ENCODE data around the gene GHDC. TPM values are rescaled to one million over a fixed set of nuclear protein-coding genes. Genes with fewer than 3 reads are reported as not detected.
A peak's percentile ranks its signal among the peaks of the same experiment; 100 is the strongest.
"Not testable (repeated sequence)": the region's sequence is repeated elsewhere in the genome, so short reads cannot be mapped to it uniquely, and the experiment has no call there.

Gene GHDC
- total and polyA plus RNA-seq, 2 donors (not counting 3 experiments of a cell fraction or from before 2014, with no cell fraction given) = 9.8 to 11.2 TPM

DNA sequence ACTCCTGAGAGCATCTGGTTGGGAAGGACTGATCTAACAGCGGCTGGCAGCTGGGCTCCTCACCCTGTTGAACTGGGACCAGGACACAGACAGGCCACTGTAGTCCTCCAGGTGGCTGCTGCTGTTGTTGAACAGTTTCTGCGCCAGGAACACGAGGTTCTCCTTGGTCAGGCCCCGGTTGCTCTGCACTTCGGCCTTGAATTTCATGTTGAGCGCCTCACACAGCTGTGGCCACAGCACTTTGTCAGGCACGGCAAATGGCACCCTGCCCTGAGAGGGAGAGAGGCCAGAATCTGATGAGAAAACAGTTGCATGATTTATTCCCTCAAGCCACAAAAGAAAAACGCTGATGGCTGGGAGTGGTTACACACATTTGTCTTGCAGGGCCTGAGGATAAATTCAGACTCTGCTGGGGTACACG is 17.6 kb upstream of the GHDC start:
- H3K4me3 ChIP-seq (replicated peaks in 1 of 3; ENCODE audit: insufficient read depth in 1 of 3, low read depth in 1 of 3, low read length in 3 of 3); H3K9me3 ChIP-seq (replicated peaks; ENCODE audit: control insufficient read depth, insufficient read depth, low read length); H4K20me1 ChIP-seq (replicated peaks; ENCODE audit: control insufficient read depth, extremely low read depth, insufficient read depth, low read length); H3K27me3 ChIP-seq (ENCODE audit: control insufficient read depth in 2 of 2, insufficient read depth in 2 of 2, low read length in 2 of 2); H3K9ac ChIP-seq (replicated peaks; ENCODE audit: extremely low read depth, insufficient read depth, low read length); H3K4me2 ChIP-seq (ENCODE audit: insufficient read depth, low read length); intact Hi-C loops (cut with micrococcal nuclease); DNase-seq (ENCODE audit: low read depth, low spot score); H3K27ac ChIP-seq (ENCODE audit: insufficient read depth, low read depth, low read length); H3K79me2 ChIP-seq (ENCODE audit: control insufficient read depth, insufficient read depth, low read length); H3K4me1 ChIP-seq (ENCODE audit: control insufficient read depth, extremely low read depth, insufficient read depth, low read length); H3K9me1 ChIP-seq (replicated peaks; ENCODE audit: control insufficient read depth, extremely low read depth, insufficient read depth, low read length); dilution Hi-C loops (cut with MboI; ENCODE audit: extremely low pct_ligation_motif_present, low sequenced_read_pairs); POLR2A ChIA-PET; BruUV-seq (replicated peaks); H2AFZ ChIP-seq (ENCODE audit: low read depth, low read length): not testable (repeated sequence)
- peak; percentile 33 for FAIRE-seq
- CTCF ChIA-PET = interaction anchor here (3.3 kb wide), 1 partner anchor 10 kb away, joined by 18 read pairs; no protein-coding TSS in a partner anchor
- H3K36me3 ChIP-seq (ENCODE audit: control insufficient read depth in 2 of 2, extremely low read depth in 1 of 2, insufficient read depth in 2 of 2, low read length in 2 of 2) = peaks cover 10 to 16% of the 10 kb centered on the region in 2 experiments

DNA sequence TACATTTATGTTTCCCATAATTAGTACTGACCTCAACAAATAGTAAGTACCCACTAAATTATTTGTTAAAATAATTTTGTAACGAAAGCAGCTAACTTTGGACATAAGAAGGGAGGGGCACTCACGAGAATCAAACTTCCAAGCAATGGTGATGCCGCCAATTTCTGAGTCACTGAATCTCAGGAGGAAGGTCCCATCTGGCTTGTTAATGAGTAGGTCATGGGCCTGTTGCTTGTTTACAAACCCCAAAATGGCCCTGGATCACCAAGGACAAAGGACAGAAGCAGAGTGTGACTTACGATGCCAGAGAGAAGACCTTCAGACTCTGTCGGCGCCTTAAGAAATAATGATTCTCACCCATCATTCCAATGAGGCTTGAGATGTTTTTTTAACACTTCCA is 15.8 kb upstream of the GHDC start:
- TF ChIP-seq, protein P1, sequence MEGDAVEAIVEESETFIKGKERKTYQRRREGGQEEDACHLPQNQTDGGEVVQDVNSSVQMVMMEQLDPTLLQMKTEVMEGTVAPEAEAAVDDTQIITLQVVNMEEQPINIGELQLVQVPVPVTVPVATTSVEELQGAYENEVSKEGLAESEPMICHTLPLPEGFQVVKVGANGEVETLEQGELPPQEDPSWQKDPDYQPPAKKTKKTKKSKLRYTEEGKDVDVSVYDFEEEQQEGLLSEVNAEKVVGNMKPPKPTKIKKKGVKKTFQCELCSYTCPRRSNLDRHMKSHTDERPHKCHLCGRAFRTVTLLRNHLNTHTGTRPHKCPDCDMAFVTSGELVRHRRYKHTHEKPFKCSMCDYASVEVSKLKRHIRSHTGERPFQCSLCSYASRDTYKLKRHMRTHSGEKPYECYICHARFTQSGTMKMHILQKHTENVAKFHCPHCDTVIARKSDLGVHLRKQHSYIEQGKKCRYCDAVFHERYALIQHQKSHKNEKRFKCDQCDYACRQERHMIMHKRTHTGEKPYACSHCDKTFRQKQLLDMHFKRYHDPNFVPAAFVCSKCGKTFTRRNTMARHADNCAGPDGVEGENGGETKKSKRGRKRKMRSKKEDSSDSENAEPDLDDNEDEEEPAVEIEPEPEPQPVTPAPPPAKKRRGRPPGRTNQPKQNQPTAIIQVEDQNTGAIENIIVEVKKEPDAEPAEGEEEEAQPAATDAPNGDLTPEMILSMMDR (IDR thresholded peaks at IDR 0.05; ENCODE audit: extremely low read depth in 1 of 2, insufficient read depth in 1 of 2, low read depth in 1 of 2, low read length in 2 of 2) = no peak
- TF ChIP-seq MYC (IDR thresholded peaks at IDR 0.05; ENCODE audit: low read depth, low read length) (no peak), JUN (IDR thresholded peaks at IDR 0.05; ENCODE audit: borderline replicate concordance, insufficient read depth, insufficient read length, low read depth) (no peak), POLR2A (IDR thresholded peaks at IDR 0.05; ENCODE audit: low read depth, low read length) (no peak), POLR2AphosphoS5 (IDR thresholded peaks at IDR 0.05; ENCODE audit: insufficient read depth, low read depth, low read length) (no peak), FOS (IDR thresholded peaks at IDR 0.05; ENCODE audit: borderline replicate concordance, insufficient read depth, low read length) (no peak), EZH2 (IDR thresholded peaks at IDR 0.05; ENCODE audit: borderline replicate concordance, low read depth, low read length, severe bottlenecking) (no peak), GATA2 (IDR thresholded peaks at IDR 0.05; ENCODE audit: insufficient read depth, insufficient read length, low read depth, low read length) (no peak)
- TF ChIP-seq, protein P2, sequence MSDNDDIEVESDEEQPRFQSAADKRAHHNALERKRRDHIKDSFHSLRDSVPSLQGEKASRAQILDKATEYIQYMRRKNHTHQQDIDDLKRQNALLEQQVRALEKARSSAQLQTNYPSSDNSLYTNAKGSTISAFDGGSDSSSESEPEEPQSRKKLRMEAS (IDR thresholded peaks at IDR 0.05; ENCODE audit: insufficient read depth, insufficient read length) = no peak
- FAIRE-seq (no peak), DNase-seq (ENCODE audit: low read depth, low spot score) (no peak)
- H3K9me1 ChIP-seq (replicated peaks; ENCODE audit: control insufficient read depth, extremely low read depth, insufficient read depth, low read length) = no peaks in the 10 kb centered on the region
- no peaks in the 10 kb centered on the region for H3K9me3 ChIP-seq (replicated peaks; ENCODE audit: control insufficient read depth, insufficient read depth, low read length)
- POLR2A ChIA-PET = no interaction called here
- dilution Hi-C loops (cut with MboI; ENCODE audit: extremely low pct_ligation_motif_present, low sequenced_read_pairs) (no loop called here), intact Hi-C loops (cut with micrococcal nuclease) (no loop called here)
- CTCF ChIA-PET = no interaction called here
- H3K27ac ChIP-seq (ENCODE audit: insufficient read depth, low read depth, low read length) = no peak overlapping the region
- no peaks in the 10 kb centered on the region for H4K20me1 ChIP-seq (replicated peaks; ENCODE audit: control insufficient read depth, extremely low read depth, insufficient read depth, low read length)
- BruUV-seq (replicated peaks) = no TSS peak
- H3K36me3 ChIP-seq (ENCODE audit: control insufficient read depth in 2 of 2, extremely low read depth in 1 of 2, insufficient read depth in 2 of 2, low read length in 2 of 2) = peaks cover 8 to 15% of the 10 kb centered on the region in 2 experiments
- no peaks in the 10 kb centered on the region for H3K79me2 ChIP-seq (ENCODE audit: control insufficient read depth, insufficient read depth, low read length)
- no peak overlapping the region for H3K9ac ChIP-seq (replicated peaks; ENCODE audit: extremely low read depth, insufficient read depth, low read length)
- H3K27me3 ChIP-seq (ENCODE audit: control insufficient read depth in 2 of 2, insufficient read depth in 2 of 2, low read length in 2 of 2) = no peaks in the 10 kb centered on the region
- H2AFZ ChIP-seq (ENCODE audit: low read depth, low read length) = no peak overlapping the region
- no peaks in the 10 kb centered on the region for H3K4me1 ChIP-seq (ENCODE audit: control insufficient read depth, extremely low read depth, insufficient read depth, low read length)
- H3K4me3 ChIP-seq (replicated peaks in 1 of 3; ENCODE audit: insufficient read depth in 1 of 3, low read depth in 1 of 3, low read length in 3 of 3) = no peak overlapping the region
- no peak overlapping the region for H3K4me2 ChIP-seq (ENCODE audit: insufficient read depth, low read length)

DNA sequence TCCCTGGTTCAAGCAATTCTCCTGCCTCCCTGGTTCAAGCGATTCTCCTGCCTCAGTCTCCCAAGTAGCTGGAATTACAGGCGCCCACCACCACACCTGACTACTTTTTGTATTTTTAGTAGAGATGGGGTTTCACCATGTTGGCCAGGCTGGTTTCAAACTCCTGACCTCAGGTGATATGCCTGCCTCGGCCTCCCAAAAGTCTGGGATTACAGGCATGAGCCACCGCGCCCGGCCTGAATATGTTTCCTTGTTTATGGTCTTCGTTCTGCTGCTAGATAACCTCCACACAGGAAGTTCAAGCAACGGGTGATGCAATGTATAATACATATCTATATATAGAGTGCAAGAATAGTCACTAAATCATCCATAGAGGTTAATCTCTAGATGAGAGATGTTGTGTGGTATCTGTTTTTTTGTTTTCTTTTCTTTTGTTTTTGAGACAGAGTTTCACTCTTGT is 11.9 kb upstream of the GHDC start:
- H3K9ac ChIP-seq (replicated peaks; ENCODE audit: extremely low read depth, insufficient read depth, low read length); intact Hi-C loops (cut with micrococcal nuclease); dilution Hi-C loops (cut with MboI; ENCODE audit: extremely low pct_ligation_motif_present, low sequenced_read_pairs); H3K9me1 ChIP-seq (replicated peaks; ENCODE audit: control insufficient read depth, extremely low read depth, insufficient read depth, low read length); H3K27me3 ChIP-seq (ENCODE audit: control insufficient read depth in 2 of 2, insufficient read depth in 2 of 2, low read length in 2 of 2); H4K20me1 ChIP-seq (replicated peaks; ENCODE audit: control insufficient read depth, extremely low read depth, insufficient read depth, low read length); H3K9me3 ChIP-seq (replicated peaks; ENCODE audit: control insufficient read depth, insufficient read depth, low read length); DNase-seq (ENCODE audit: low read depth, low spot score); CTCF ChIA-PET; H3K4me3 ChIP-seq (replicated peaks in 1 of 3; ENCODE audit: insufficient read depth in 1 of 3, low read depth in 1 of 3, low read length in 3 of 3); H3K27ac ChIP-seq (ENCODE audit: insufficient read depth, low read depth, low read length); H2AFZ ChIP-seq (ENCODE audit: low read depth, low read length); H3K4me2 ChIP-seq (ENCODE audit: insufficient read depth, low read length); H3K79me2 ChIP-seq (ENCODE audit: control insufficient read depth, insufficient read depth, low read length); H3K4me1 ChIP-seq (ENCODE audit: control insufficient read depth, extremely low read depth, insufficient read depth, low read length); BruUV-seq (replicated peaks); POLR2A ChIA-PET: not testable (repeated sequence)
- peak; percentile 15 for FAIRE-seq
- H3K36me3 ChIP-seq (ENCODE audit: control insufficient read depth in 2 of 2, extremely low read depth in 1 of 2, insufficient read depth in 2 of 2, low read length in 2 of 2) = peaks cover 11 to 16% of the 10 kb centered on the region in 2 experiments

All from endothelial cell of umbilical vein (primary cell).